ENCODE results near the gene PITPNB.

- TF ChIP-seq YY1 (IDR thresholded peaks at IDR 0.05; ENCODE audit: insufficient read depth, insufficient read length) (no peak), ZNF274 (IDR thresholded peaks at IDR 0.05; ENCODE audit: low read depth, low read length) (no peak), SUZ12 (IDR thresholded peaks at IDR 0.05; ENCODE audit: extremely low read depth, insufficient read depth, insufficient read length) (no peak)
Observed at GRCh38 chr22:27809700-27810608, 109.1 kb downstream of the PITPNB start.

All from NT2/D1 (cell line).